Liver (tissue), 3 donors: Measurements from ENCODE around the gene ATXN7L1.

Experiments used
- GABPA ChIP-seq, 2 donors: IDR thresholded peaks in 1 of 2; conservative IDR thresholded peaks in 1 of 2; 2 replicates each; pipeline ENCODE4 v1.6.1; 2016; ENCODE audit warnings: antibody characterized with exemption in 2 of 2, mild to moderate bottlenecking in 1 of 2, moderate library complexity in 1 of 2
- RAD21 ChIP-seq, 2 donors: IDR thresholded peaks; 2 replicates each; pipeline ENCODE4 v1.6.1; 2016; ENCODE audit warnings: antibody characterized with exemption in 2 of 2, mild to moderate bottlenecking in 2 of 2
- SP1 ChIP-seq: IDR thresholded peaks from 2 replicates; pipeline ENCODE4 v1.6.1; 2018; ENCODE audit warnings: antibody characterized with exemption, mild to moderate bottlenecking
- TF ChIP-seq, protein P1 (sequence below): fragments of 150-350 bp; IDR thresholded peaks from 2 replicates; pipeline ENCODE4 v1.5.1; 2017; ENCODE audit warnings: improper control_type of control experiment, low read depth, low read length; ENCODE audit not compliant: missing input control
- TF ChIP-seq, protein P2 (sequence below): IDR thresholded peaks from 2 replicates; pipeline ENCODE4 v1.6.1; 2016; ENCODE audit warnings: antibody characterized with exemption, mild to moderate bottlenecking
- donor health status: healthy.
- donor health status: healthy.

DNA sequence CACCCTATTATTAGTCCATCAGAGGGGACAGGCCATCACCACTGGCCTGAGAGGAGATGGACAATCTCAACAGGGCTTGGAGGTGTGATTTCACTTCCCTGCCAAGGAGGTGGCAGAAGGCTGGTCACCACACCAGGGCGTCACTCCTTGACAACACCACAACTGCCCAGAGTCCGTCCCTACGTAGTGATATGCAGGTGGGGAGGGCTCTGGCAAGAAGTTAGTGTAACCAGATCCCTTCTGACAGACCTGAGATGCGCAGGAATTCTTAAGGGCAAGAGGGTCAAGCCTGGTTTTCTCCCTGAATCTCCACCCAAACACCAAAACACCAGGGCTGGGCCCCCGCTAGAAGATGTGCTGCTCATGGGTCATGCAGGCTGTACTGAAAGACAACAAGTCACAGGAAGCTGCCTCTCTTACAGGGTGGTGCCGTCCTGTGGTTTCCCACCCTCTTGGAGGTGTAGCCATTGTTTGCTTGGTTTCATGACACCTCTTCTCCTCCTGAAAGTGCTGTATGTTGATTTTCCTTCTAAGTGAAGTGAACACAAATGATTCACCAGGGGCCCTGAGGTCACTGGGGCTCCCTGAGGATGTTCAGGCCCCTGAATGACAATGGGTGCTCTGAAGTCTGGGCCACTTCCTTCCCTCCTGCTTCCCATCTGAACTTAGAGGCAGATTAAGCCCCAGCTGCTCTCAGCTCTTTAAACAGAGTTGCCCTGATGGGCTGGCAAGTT lies 27.1 kb downstream of the ATXN7L1 start:
- TF ChIP-seq, protein P1, sequence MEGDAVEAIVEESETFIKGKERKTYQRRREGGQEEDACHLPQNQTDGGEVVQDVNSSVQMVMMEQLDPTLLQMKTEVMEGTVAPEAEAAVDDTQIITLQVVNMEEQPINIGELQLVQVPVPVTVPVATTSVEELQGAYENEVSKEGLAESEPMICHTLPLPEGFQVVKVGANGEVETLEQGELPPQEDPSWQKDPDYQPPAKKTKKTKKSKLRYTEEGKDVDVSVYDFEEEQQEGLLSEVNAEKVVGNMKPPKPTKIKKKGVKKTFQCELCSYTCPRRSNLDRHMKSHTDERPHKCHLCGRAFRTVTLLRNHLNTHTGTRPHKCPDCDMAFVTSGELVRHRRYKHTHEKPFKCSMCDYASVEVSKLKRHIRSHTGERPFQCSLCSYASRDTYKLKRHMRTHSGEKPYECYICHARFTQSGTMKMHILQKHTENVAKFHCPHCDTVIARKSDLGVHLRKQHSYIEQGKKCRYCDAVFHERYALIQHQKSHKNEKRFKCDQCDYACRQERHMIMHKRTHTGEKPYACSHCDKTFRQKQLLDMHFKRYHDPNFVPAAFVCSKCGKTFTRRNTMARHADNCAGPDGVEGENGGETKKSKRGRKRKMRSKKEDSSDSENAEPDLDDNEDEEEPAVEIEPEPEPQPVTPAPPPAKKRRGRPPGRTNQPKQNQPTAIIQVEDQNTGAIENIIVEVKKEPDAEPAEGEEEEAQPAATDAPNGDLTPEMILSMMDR, result no peak
- no peak for TF ChIP-seq SP1
- no peak for TF ChIP-seq GABPA (IDR thresholded peaks at IDR 0.05 in 1 of 2, conservative IDR thresholded peaks at IDR 0.05 in 1 of 2)
- TF ChIP-seq RAD21 (IDR thresholded peaks at IDR 0.05), result no peak
- TF ChIP-seq, protein P2, sequence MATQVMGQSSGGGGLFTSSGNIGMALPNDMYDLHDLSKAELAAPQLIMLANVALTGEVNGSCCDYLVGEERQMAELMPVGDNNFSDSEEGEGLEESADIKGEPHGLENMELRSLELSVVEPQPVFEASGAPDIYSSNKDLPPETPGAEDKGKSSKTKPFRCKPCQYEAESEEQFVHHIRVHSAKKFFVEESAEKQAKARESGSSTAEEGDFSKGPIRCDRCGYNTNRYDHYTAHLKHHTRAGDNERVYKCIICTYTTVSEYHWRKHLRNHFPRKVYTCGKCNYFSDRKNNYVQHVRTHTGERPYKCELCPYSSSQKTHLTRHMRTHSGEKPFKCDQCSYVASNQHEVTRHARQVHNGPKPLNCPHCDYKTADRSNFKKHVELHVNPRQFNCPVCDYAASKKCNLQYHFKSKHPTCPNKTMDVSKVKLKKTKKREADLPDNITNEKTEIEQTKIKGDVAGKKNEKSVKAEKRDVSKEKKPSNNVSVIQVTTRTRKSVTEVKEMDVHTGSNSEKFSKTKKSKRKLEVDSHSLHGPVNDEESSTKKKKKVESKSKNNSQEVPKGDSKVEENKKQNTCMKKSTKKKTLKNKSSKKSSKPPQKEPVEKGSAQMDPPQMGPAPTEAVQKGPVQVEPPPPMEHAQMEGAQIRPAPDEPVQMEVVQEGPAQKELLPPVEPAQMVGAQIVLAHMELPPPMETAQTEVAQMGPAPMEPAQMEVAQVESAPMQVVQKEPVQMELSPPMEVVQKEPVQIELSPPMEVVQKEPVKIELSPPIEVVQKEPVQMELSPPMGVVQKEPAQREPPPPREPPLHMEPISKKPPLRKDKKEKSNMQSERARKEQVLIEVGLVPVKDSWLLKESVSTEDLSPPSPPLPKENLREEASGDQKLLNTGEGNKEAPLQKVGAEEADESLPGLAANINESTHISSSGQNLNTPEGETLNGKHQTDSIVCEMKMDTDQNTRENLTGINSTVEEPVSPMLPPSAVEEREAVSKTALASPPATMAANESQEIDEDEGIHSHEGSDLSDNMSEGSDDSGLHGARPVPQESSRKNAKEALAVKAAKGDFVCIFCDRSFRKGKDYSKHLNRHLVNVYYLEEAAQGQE, result no peak
